H1 (cell line): ENCODE measurements around the gene CACNA1C. TPM values are rescaled to one million over a fixed set of nuclear protein-coding genes. Genes with fewer than 3 reads are reported as not detected.

Source experiments
- CTCF ChIA-PET: fragments of 300-600 bp; sonication (Branson Sonifier 250); formaldehyde crosslinking; loops from one replicate; lab custom pipeline; 2021; ENCODE audit not compliant: partially characterized antibody; lab: Charles Lee
- POLR2A ChIA-PET: fragments of 300-600 bp; sonication (Branson Sonifier 250); formaldehyde crosslinking; loops from one replicate; lab custom pipeline; 2021; ENCODE audit warnings: inconsistent platforms; ENCODE audit not compliant: partially characterized antibody; lab: Charles Lee
- DNase-seq, 2 experiments: peaks; one replicate each; pipeline versions ENCODE4 v3.0.0 to v3.0.0-alpha.2; 2010 to 2022; ENCODE audit warnings: low spot score in 2 of 2, low read depth in 1 of 2, mixed read lengths in 1 of 2
- FAIRE-seq: peaks from 2 replicates; lab custom pipeline; 2011; peaks lifted over from hg19 to GRCh38; lab: Jason Lieb, UNC
- H2AFZ ChIP-seq: 2 replicates; pipeline ENCODE4 v1.8.1; 2012; ENCODE audit warnings: low read length, inconsistent platforms
- H2AK5ac ChIP-seq: 2 replicates; pipeline ENCODE4 v1.6.1; 2013; ENCODE audit warnings: low read depth, low read length
- H2BK120ac ChIP-seq: replicated peaks from 2 replicates; pipeline ENCODE3; 2013; ENCODE audit warnings: low read depth, low read length, inconsistent platforms
- H2BK12ac ChIP-seq: 2 replicates; pipeline ENCODE4 v1.6.1; 2013; ENCODE audit warnings: low read depth, low read length
- H2BK15ac ChIP-seq: 2 replicates; pipeline ENCODE4 v1.6.1; 2013; ENCODE audit warnings: low read length
- H2BK20ac ChIP-seq: 2 replicates; pipeline ENCODE4 v1.6.1; 2013; ENCODE audit warnings: low read length
- H2BK5ac ChIP-seq: 2 replicates; pipeline ENCODE4 v1.6.1; 2013; ENCODE audit warnings: low read depth, low read length
- H3K14ac ChIP-seq: 2 replicates; pipeline ENCODE4 v1.6.1; 2013; ENCODE audit warnings: inconsistent platforms; ENCODE audit not compliant: insufficient read length
- H3K18ac ChIP-seq: 2 replicates; pipeline ENCODE4 v1.6.1; 2013; ENCODE audit warnings: low read length; ENCODE audit errors: extremely low read depth
- H3K23ac ChIP-seq: 2 replicates; pipeline ENCODE4 v1.6.1; 2013; ENCODE audit warnings: inconsistent platforms; ENCODE audit not compliant: insufficient read length
- H3K23me2 ChIP-seq: 2 replicates; pipeline ENCODE4 v1.6.1; 2013; ENCODE audit warnings: low read depth, low read length
- H3K27ac ChIP-seq: 2 replicates; pipeline ENCODE4 v1.6.1; 2011; ENCODE audit warnings: low read depth, low read length, inconsistent platforms
- H3K27me3 ChIP-seq, 4 experiments: replicated peaks in 1 of 4; 1 replicate in 1 of 4; 2 replicates in 3 of 4; pipeline versions ENCODE4 v1.6.1 to v1.8.1; 2011 to 2013; ENCODE audit warnings: low read length in 3 of 4, mild to moderate bottlenecking in 3 of 4, inconsistent platforms in 2 of 4, mixed read lengths in 2 of 4, moderate library complexity in 1 of 4; ENCODE audit not compliant: control insufficient read depth in 3 of 4, insufficient read depth in 3 of 4; ENCODE audit errors: extremely low read depth in 1 of 4
- H3K36me3 ChIP-seq, 4 experiments: 2 replicates each; pipeline versions ENCODE4 v1.6.1 to v1.8.1; 2011 to 2013; ENCODE audit warnings: mild to moderate bottlenecking in 4 of 4, low read length in 3 of 4, moderate library complexity in 2 of 4, control low read depth in 1 of 4, inconsistent platforms in 1 of 4; ENCODE audit not compliant: insufficient read depth in 4 of 4, control insufficient read depth in 2 of 4
- H3K4ac ChIP-seq: replicated peaks from 2 replicates; pipeline ENCODE3; 2013; ENCODE audit warnings: low read length, low read depth, mixed read lengths, inconsistent platforms; ENCODE audit not compliant: insufficient read length
- H3K4me1 ChIP-seq, 4 experiments: replicated peaks in 1 of 4; 1 replicate in 1 of 4; 2 replicates in 3 of 4; pipeline versions ENCODE4 v1.6.1 to v1.8.1; 2011 to 2013; ENCODE audit warnings: low read length in 3 of 4, inconsistent platforms in 2 of 4, mixed read lengths in 1 of 4; ENCODE audit not compliant: insufficient read depth in 4 of 4, control insufficient read depth in 3 of 4
- H3K4me2 ChIP-seq, 2 experiments: 2 replicates each; pipeline versions ENCODE4 v1.6.1 to v1.8.1; 2011 to 2013; ENCODE audit warnings: low read depth in 2 of 2, low read length in 2 of 2, control low read depth in 1 of 2, inconsistent platforms in 1 of 2, mild to moderate bottlenecking in 1 of 2; ENCODE audit not compliant: insufficient read depth in 1 of 2
- H3K4me3 ChIP-seq, 4 experiments: fragments of 200-600, 300-600 bp in 1 of 4; sonication (generic), shearing (Covaris generic), sonication (Bioruptor Twin) in 1 of 4; 2 replicates each; pipeline versions ENCODE4 v1.5.1 to v1.8.1; 2011 to 2016; ENCODE audit warnings: low read length in 4 of 4, low read depth in 3 of 4, control low read depth in 2 of 4, inconsistent platforms in 2 of 4, mild to moderate bottlenecking in 2 of 4, mixed read lengths in 1 of 4, moderate library complexity in 1 of 4; ENCODE audit not compliant: insufficient read depth in 2 of 4; ENCODE audit errors: extremely low read depth in 1 of 4
- H3K56ac ChIP-seq: replicated peaks from 2 replicates; pipeline ENCODE3; 2013; ENCODE audit warnings: low read depth, mild to moderate bottlenecking, mixed read lengths, low read length, inconsistent platforms; ENCODE audit not compliant: insufficient read length
- H3K79me1 ChIP-seq: 2 replicates; pipeline ENCODE4 v1.6.1; 2013; ENCODE audit warnings: low read depth, low read length, control low read depth
- H3K79me2 ChIP-seq, 2 experiments: 2 replicates each; pipeline versions ENCODE4 v1.6.1 to v1.8.1; 2012 to 2013; ENCODE audit warnings: low read length in 2 of 2, mild to moderate bottlenecking in 2 of 2, inconsistent platforms in 1 of 2; ENCODE audit not compliant: insufficient read depth in 2 of 2, control insufficient read depth in 1 of 2
- H3K9ac ChIP-seq, 4 experiments: replicated peaks in 1 of 4; 1 replicate in 1 of 4; 2 replicates in 3 of 4; pipeline versions ENCODE4 v1.6.1 to v1.8.1; 2011 to 2013; ENCODE audit warnings: low read depth in 3 of 4, low read length in 3 of 4, control low read depth in 2 of 4, mild to moderate bottlenecking in 2 of 4, moderate library complexity in 2 of 4, inconsistent platforms in 1 of 4; ENCODE audit errors: extremely low read depth in 1 of 4
- H3K9me3 ChIP-seq, 2 experiments: 2 replicates each; pipeline versions ENCODE4 v1.6.1 to v1.8.1; 2012 to 2013; ENCODE audit warnings: mild to moderate bottlenecking in 2 of 2, moderate library complexity in 2 of 2, control low read depth in 1 of 2, inconsistent platforms in 1 of 2, low read depth in 1 of 2, low read length in 1 of 2, mixed read lengths in 1 of 2; ENCODE audit not compliant: insufficient read depth in 2 of 2
- H4K20me1 ChIP-seq, 2 experiments: replicated peaks in 1 of 2; 2 replicates each; pipeline versions ENCODE3 to v1.8.1; 2011 to 2013; ENCODE audit warnings: inconsistent platforms in 2 of 2, low read length in 2 of 2, mild to moderate bottlenecking in 1 of 2; ENCODE audit not compliant: insufficient read depth in 2 of 2, control insufficient read depth in 1 of 2
- H4K5ac ChIP-seq: 2 replicates; pipeline ENCODE4 v1.6.1; 2013; ENCODE audit warnings: low read length, low read depth, mixed read lengths, inconsistent platforms; ENCODE audit not compliant: insufficient read length
- H4K8ac ChIP-seq: 2 replicates; pipeline ENCODE4 v1.8.0; 2013; ENCODE audit warnings: mild to moderate bottlenecking, moderate library complexity, low read length, inconsistent platforms; ENCODE audit not compliant: insufficient read depth; ENCODE audit errors: extremely low read depth
- H4K91ac ChIP-seq: replicated peaks from 2 replicates; pipeline ENCODE3; 2013; ENCODE audit warnings: low read length, mixed read lengths, inconsistent platforms; ENCODE audit not compliant: insufficient read length
- BACH1 ChIP-seq: IDR thresholded peaks from 2 replicates; pipeline ENCODE4 v1.6.1; 2012; ENCODE audit warnings: low read length, improper control_type of control experiment
- EGR1 ChIP-seq: IDR thresholded peaks from 2 replicates; pipeline ENCODE4 v1.6.1; 2011; ENCODE audit warnings: low read depth, low read length, borderline replicate concordance
- GABPA ChIP-seq: IDR thresholded peaks from 2 replicates; pipeline ENCODE4 v1.6.1; 2011; ENCODE audit warnings: mild to moderate bottlenecking, low read length, moderate library complexity, borderline replicate concordance; ENCODE audit not compliant: insufficient read depth
- HDAC6 ChIP-seq: IDR thresholded peaks from one replicate; pipeline ENCODE4 v1.7.1; 2012; ENCODE audit warnings: low read depth, mild to moderate bottlenecking, inconsistent platforms, low read length, moderate library complexity
- NANOG ChIP-seq: IDR thresholded peaks from 2 replicates; pipeline ENCODE4 v1.6.1; 2011; ENCODE audit warnings: low read length, low read depth, mild to moderate bottlenecking, inconsistent platforms; ENCODE audit not compliant: insufficient read depth, poor library complexity, severe bottlenecking
- NRF1 ChIP-seq: IDR thresholded peaks from 2 replicates; pipeline ENCODE4 v1.6.1; 2011; ENCODE audit warnings: mild to moderate bottlenecking, low read depth, low read length, improper control_type of control experiment
- POLR2A ChIP-seq, 2 experiments: IDR thresholded peaks; 1 replicate in 1 of 2; 2 replicates in 1 of 2; pipeline ENCODE4 v1.6.1; 2011; ENCODE audit warnings: low read depth in 2 of 2, low read length in 2 of 2, mild to moderate bottlenecking in 2 of 2; ENCODE audit errors: control extremely low read depth in 1 of 2
- RAD21 ChIP-seq, 2 experiments: IDR thresholded peaks in 1 of 2; conservative IDR thresholded peaks in 1 of 2; 2 replicates each; pipeline ENCODE4 v1.6.1; 2011; ENCODE audit warnings: low read depth in 2 of 2, low read length in 2 of 2, improper control_type of control experiment in 1 of 2, inconsistent platforms in 1 of 2, mild to moderate bottlenecking in 1 of 2, moderate library complexity in 1 of 2
- RBBP5 ChIP-seq: IDR thresholded peaks from 2 replicates; pipeline ENCODE4 v1.7.1; 2012; ENCODE audit warnings: low read depth, mild to moderate bottlenecking, inconsistent platforms, low read length, moderate library complexity, borderline replicate concordance
- RFX5 ChIP-seq: IDR thresholded peaks from 2 replicates; pipeline ENCODE4 v1.6.1; 2011; ENCODE audit warnings: low read depth, low read length, improper control_type of control experiment, borderline replicate concordance
- RXRA ChIP-seq: IDR thresholded peaks from 2 replicates; pipeline ENCODE4 v1.6.1; 2011; ENCODE audit warnings: low read depth, mild to moderate bottlenecking, low read length, moderate library complexity; ENCODE audit not compliant: insufficient read depth
- SAP30 ChIP-seq: fragments of 300-600 bp; sonication (generic); IDR thresholded peaks from 2 replicates; pipeline ENCODE4 v1.7.1; 2012; ENCODE audit warnings: low read length, moderate library complexity, mild to moderate bottlenecking, inconsistent platforms; ENCODE audit not compliant: insufficient read depth, insufficient replicate concordance
- SP2 ChIP-seq: IDR thresholded peaks from 2 replicates; pipeline ENCODE4 v1.6.1; 2012; ENCODE audit warnings: mild to moderate bottlenecking, low read length, inconsistent platforms
- TCF12 ChIP-seq: IDR thresholded peaks from 2 replicates; pipeline ENCODE4 v1.6.1; 2011; ENCODE audit warnings: low read depth, mild to moderate bottlenecking, low read length
- WGBS, 2 experiments: shearing (Covaris generic) in 1 of 2; methylation state at CpG; one replicate each; pipeline versions ENCODE4 v1.1.6 to v1.1.7; 2013 to 2015; ENCODE audit warnings: low lambda C conversion rate in 2 of 2, mixed read lengths in 2 of 2, inconsistent platforms in 1 of 2, low coverage in 1 of 2, missing lambda C conversion rate in 1 of 2; ENCODE audit not compliant: insufficient replicate concordance in 2 of 2, insufficient coverage in 1 of 2, insufficient read length in 1 of 2; ENCODE audit errors: extremely low coverage in 1 of 2, missing lambda C conversion rate in 1 of 2; 5-methylcytosine and 5-hydroxymethylcytosine counted together
- polyA plus RNA-seq, 7 experiments: library from polyadenylated mRNA; depleted of rRNA in 3 of 7; stranded (reverse) in 5 of 7; unstranded in 2 of 7; fragments of >200 nt in 5 of 7; fragments of 200-250 nt in 2 of 7; gene quantifications; 1 replicate in 5 of 7; 2 replicates in 1 of 7; 4 replicates in 1 of 7; pipeline versions ENCODE4 v1.2.1 to v1.2.3, GENCODE V29; 2011 to 2013; ENCODE audit warnings: missing spikeins in 2 of 7, mixed read lengths in 2 of 7
- total RNA-seq: library from RNA; stranded (reverse); fragmentation: NEBNext Ultra II Directional; extraction: Animal tissue kit (Norgen Biotek cat#: 25700); gene quantifications from 2 replicates; pipeline ENCODE4 v1.2.1, GENCODE V29; 2021
- TF ChIP-seq, protein P1 (sequence below): IDR thresholded peaks from 2 replicates; pipeline ENCODE4 v1.6.1; 2012; ENCODE audit warnings: inconsistent platforms

Gene CACNA1C
- total and polyA plus RNA-seq, 2 of the 8 experiments (the other 6 are each of a cell fraction or from before 2014, with no cell fraction given): 1.3 TPM

GRCh38 chr12:2445968-2446367 is 393.2 kb downstream of the CACNA1C start:
- TF ChIP-seq RFX5 (no peak), BACH1 (no peak), TCF12 (no peak), EGR1 (no peak), HDAC6 (no peak), NANOG (no peak), RXRA (no peak), POLR2A (IDR thresholded peaks at IDR 0.05; ENCODE audit: control extremely low read depth in 1 of 2, low read depth in 2 of 2, low read length in 2 of 2) (no peak), SAP30 (no peak), RAD21 (IDR thresholded peaks at IDR 0.05 in 1 of 2, conservative IDR thresholded peaks at IDR 0.05 in 1 of 2; ENCODE audit: low read depth in 2 of 2, low read length in 2 of 2) (no peak), NRF1 (no peak), RBBP5 (no peak), SP2 (no peak), GABPA (no peak)
- TF ChIP-seq, protein P1, sequence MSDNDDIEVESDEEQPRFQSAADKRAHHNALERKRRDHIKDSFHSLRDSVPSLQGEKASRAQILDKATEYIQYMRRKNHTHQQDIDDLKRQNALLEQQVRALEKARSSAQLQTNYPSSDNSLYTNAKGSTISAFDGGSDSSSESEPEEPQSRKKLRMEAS: no peak
- CTCF ChIA-PET: interaction anchor here (0.6 kb wide), 1 partner anchor 135 kb away, joined by 3 read pairs; no protein-coding TSS in a partner anchor
- H3K36me3 ChIP-seq: no peaks in the 10 kb centered on the region
- peaks cover 10% of the 10 kb centered on the region; the same call in 1 of the 2 replicates for H3K23me2 ChIP-seq
- 91% methylated on average over 1 of the region's 1 CpG; no CpG with 5 or more reads in 1 of the 2 experiments for WGBS, 2 experiments
- H3K27ac ChIP-seq: no peak overlapping the region
- H4K20me1 ChIP-seq: no peaks in the 10 kb centered on the region
- no peak overlapping the region for H2BK15ac ChIP-seq
- no peak overlapping the region for H3K14ac ChIP-seq
- no peak overlapping the region for H2BK5ac ChIP-seq
- no peak overlapping the region for H3K23ac ChIP-seq
- H3K4me3 ChIP-seq: no peak overlapping the region
- no peak overlapping the region for H2BK120ac ChIP-seq
- no peak overlapping the region for H3K4ac ChIP-seq
- no peak overlapping the region for H3K18ac ChIP-seq
- POLR2A ChIA-PET: no interaction called here
- no peak overlapping the region for H2AK5ac ChIP-seq
- no peak overlapping the region for H3K4me2 ChIP-seq
- no peak overlapping the region for H2BK20ac ChIP-seq
- no peaks in the 10 kb centered on the region for H3K79me2 ChIP-seq
- H4K91ac ChIP-seq: no peak overlapping the region
- H4K8ac ChIP-seq: no peak overlapping the region
- no peaks in the 10 kb centered on the region for H3K79me1 ChIP-seq
- no peaks in the 10 kb centered on the region for H3K9me3 ChIP-seq
- no peak overlapping the region for H2AFZ ChIP-seq
- DNase-seq (no peak), FAIRE-seq (no peak)
- no peaks in the 10 kb centered on the region for H3K27me3 ChIP-seq
- H2BK12ac ChIP-seq: no peak overlapping the region
- no peaks in the 10 kb centered on the region for H3K4me1 ChIP-seq
- H4K5ac ChIP-seq: no peak overlapping the region
- H3K9ac ChIP-seq: no peak overlapping the region
- peak overlapping the region; percentile 34 for H3K56ac ChIP-seq
